Activated CD8-positive, alpha-beta T cell treated with anti-CD3 and anti-CD28 coated beads, Interleukin-2, amount 10 ng/mL, durations not matched to agents 7 days and 5 days (primary cell): ENCODE data around the gene CIDEB. TPM values are rescaled to one million over a fixed set of nuclear protein-coding genes. Genes with fewer than 3 reads are reported as not detected.

Experiments
- ATAC-seq: fragments of 150-1000 bp; cut with Tn5 transposase; one replicate; pipeline ENCODE4 v1.10.0; 2021; ENCODE audit warnings: moderate library complexity
- CTCF ChIA-PET: fragments of 350-600 bp; sonication (Branson Sonifier 250); formaldehyde crosslinking; loops from one replicate; lab custom pipeline; 2021; ENCODE audit warnings: antibody characterized with exemption; lab: Charles Lee
- POLR2A ChIA-PET: fragments of 350-600 bp; sonication (Branson Sonifier 250); formaldehyde crosslinking; loops from one replicate; lab custom pipeline; 2021; ENCODE audit warnings: antibody characterized with exemption; lab: Charles Lee
- DNase-seq: peaks from one replicate; pipeline ENCODE4 v3.0.0-alpha.2; 2020
- H3K27ac Mint-ChIP-seq: one replicate; pipeline ENCODE4 v1.8.0; 2021; ENCODE audit warnings: mild to moderate bottlenecking, mixed read lengths
- H3K27me3 Mint-ChIP-seq: one replicate; pipeline ENCODE4 v1.8.0; 2021; ENCODE audit warnings: low read depth, mixed read lengths
- H3K36me3 Mint-ChIP-seq: one replicate; pipeline ENCODE4 v1.8.0; 2021; ENCODE audit warnings: low read depth, mixed read lengths
- H3K4me1 Mint-ChIP-seq: one replicate; pipeline ENCODE4 v1.8.0; 2021; ENCODE audit warnings: low read depth, mixed read lengths
- H3K4me3 Mint-ChIP-seq: one replicate; pipeline ENCODE4 v1.8.0; 2021; ENCODE audit warnings: mild to moderate bottlenecking, mixed read lengths
- H3K9me3 Mint-ChIP-seq: one replicate; pipeline ENCODE4 v1.8.0; 2022; ENCODE audit warnings: mixed read lengths; ENCODE audit not compliant: insufficient read depth
- total RNA-seq, 2 experiments: library from RNA; stranded (reverse); gene quantifications; one replicate each; pipeline ENCODE4 v1.2.3, GENCODE V29; 2021

Gene CIDEB
- total RNA-seq, 2 experiments from 2014 or later: 47.2 to 48.2 TPM

DNA sequence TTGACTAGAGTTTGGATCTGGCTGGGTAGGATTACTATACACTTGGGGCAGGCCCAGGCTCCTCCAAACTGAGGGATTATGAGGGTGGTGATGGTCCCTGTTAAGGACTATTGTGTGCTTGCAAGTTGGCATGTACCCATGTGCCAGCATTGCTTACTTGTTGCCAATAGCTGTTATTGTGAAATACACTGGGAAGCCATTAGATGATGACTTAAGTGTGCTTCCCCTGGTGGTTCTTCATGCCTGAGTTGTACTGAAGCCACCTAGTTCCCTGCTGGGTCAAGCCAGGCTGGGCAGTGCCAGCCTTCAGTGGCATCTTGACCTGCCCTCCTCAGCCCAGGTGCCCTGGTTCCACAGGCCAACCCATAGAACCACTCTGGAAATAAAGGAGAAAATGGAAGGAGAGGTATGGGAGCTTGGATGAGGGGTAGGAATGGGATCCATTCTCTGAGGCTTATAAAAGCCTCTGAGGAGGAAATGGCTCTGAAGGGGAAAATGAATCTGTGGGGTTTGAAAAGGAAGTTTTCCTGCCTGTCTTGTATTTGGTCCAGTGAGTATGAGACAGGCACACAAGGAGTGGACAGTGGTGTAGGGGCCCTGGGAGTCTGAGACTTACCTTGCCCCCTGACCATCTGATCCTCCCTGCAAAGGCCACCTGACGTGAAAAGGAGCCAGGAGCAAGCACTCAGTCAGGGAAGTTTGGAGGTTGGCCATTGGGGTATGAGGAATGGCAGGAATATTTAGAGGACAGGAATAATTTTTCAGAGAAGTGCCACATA is 4.2 kb upstream of the CIDEB start:
- POLR2A ChIA-PET: interaction anchor here (0.6 to 4.4 kb wide), 9 partner anchors 9 to 231 kb away, joined by 3 to 23 read pairs (median 4); partner anchors contain the start of genes CBLN3, DHRS1, KHNYN and NOP9
- Mint-ChIP-seq H3K27ac (peak overlapping the region; percentile 94), H3K4me3 (peak overlapping the region; percentile 72), H3K9me3 (no peaks in the 10 kb centered on the region), H3K4me1 (peaks cover 85% of the 10 kb centered on the region), H3K36me3 (peaks cover 65% of the 10 kb centered on the region), H3K27me3 (no peaks in the 10 kb centered on the region)
- ATAC-seq (no peak), DNase-seq (no peak)
- CTCF ChIA-PET: interaction anchor here (0.9 to 26.4 kb wide), 10 partner anchors 10 to 175 kb away, joined by 3 to 801 read pairs (median 72); partner anchors contain the start of genes ADCY4, CBLN3, DHRS1 and GMPR2

DNA sequence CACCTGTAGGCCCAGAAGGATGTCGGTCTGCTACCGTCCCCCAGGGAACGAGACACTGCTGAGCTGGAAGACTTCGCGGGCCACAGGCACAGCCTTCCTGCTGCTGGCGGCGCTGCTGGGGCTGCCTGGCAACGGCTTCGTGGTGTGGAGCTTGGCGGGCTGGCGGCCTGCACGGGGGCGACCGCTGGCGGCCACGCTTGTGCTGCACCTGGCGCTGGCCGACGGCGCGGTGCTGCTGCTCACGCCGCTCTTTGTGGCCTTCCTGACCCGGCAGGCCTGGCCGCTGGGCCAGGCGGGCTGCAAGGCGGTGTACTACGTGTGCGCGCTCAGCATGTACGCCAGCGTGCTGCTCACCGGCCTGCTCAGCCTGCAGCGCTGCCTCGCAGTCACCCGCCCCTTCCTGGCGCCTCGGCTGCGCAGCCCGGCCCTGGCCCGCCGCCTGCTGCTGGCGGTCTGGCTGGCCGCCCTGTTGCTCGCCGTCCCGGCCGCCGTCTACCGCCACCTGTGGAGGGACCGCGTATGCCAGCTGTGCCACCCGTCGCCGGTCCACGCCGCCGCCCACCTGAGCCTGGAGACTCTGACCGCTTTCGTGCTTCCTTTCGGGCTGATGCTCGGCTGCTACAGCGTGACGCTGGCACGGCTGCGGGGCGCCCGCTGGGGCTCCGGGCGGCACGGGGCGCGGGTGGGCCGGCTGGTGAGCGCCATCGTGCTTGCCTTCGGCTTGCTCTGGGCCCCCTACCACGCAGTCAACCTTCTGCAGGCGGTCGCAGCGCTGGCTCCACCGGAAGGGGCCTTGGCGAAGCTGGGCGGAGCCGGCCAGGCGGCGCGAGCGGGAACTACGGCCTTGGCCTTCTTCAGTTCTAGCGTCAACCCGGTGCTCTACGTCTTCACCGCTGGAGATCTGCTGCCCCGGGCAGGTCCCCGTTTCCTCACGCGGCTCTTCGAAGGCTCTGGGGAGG is 3.1 kb upstream of the CIDEB start, which contains the start of gene LTB4R:
TSS of gene LTB4R (plus strand) at position 857 of the 959 bp plus-strand sequence. CDS start 4,150 bp downstream, outside the sequence.
- H3K9me3 Mint-ChIP-seq: no peaks in the 10 kb centered on the region
- peak within 1 kb of the TSS; percentile 72 for H3K4me3 Mint-ChIP-seq
- peak within 1 kb of the TSS; percentile 94 for H3K27ac Mint-ChIP-seq
- ATAC-seq (peak; percentile 89), DNase-seq (peak; percentile 77)
- H3K27me3 Mint-ChIP-seq: no peaks in the 10 kb centered on the region
- H3K4me1 Mint-ChIP-seq: peaks cover 84% of the 10 kb centered on the region
- ChIA-PET POLR2A (interaction anchor here (0.6 to 4.4 kb wide), 18 partner anchors 8 to 230 kb away, joined by 3 to 23 read pairs (median 4); partner anchors contain the start of genes CBLN3, CHMP4A, DHRS1 and IRF9), CTCF (interaction anchor here (0.8 to 26.4 kb wide), 14 partner anchors 11 to 174 kb away, joined by 3 to 801 read pairs (median 8); partner anchors contain the start of genes ADCY4, CBLN3, DHRS1 and GMPR2)
- peaks cover 75% of the 10 kb centered on the region for H3K36me3 Mint-ChIP-seq

GRCh38 chr14:24310265-24310645 is 2.5 kb upstream of the CIDEB start:
- H3K36me3 Mint-ChIP-seq: peaks cover 76% of the 10 kb centered on the region
- no peaks in the 10 kb centered on the region for H3K27me3 Mint-ChIP-seq
- ChIA-PET POLR2A (interaction anchor here (0.6 to 4.4 kb wide), 13 partner anchors 8 to 174 kb away, joined by 3 to 23 read pairs (median 4); partner anchors contain the start of genes CBLN3, CHMP4A, DHRS1 and IRF9), CTCF (interaction anchor here (0.8 to 26.4 kb wide), 14 partner anchors 11 to 149 kb away, joined by 3 to 801 read pairs (median 30); partner anchors contain the start of genes ADCY4, CBLN3, DHRS1 and GMPR2)
- ATAC-seq (no peak), DNase-seq (no peak)
- H3K27ac Mint-ChIP-seq: peak overlapping the region; percentile 94
- no peaks in the 10 kb centered on the region for H3K9me3 Mint-ChIP-seq
- H3K4me1 Mint-ChIP-seq: peaks cover 78% of the 10 kb centered on the region
- peak overlapping the region; percentile 72 for H3K4me3 Mint-ChIP-seq

DNA sequence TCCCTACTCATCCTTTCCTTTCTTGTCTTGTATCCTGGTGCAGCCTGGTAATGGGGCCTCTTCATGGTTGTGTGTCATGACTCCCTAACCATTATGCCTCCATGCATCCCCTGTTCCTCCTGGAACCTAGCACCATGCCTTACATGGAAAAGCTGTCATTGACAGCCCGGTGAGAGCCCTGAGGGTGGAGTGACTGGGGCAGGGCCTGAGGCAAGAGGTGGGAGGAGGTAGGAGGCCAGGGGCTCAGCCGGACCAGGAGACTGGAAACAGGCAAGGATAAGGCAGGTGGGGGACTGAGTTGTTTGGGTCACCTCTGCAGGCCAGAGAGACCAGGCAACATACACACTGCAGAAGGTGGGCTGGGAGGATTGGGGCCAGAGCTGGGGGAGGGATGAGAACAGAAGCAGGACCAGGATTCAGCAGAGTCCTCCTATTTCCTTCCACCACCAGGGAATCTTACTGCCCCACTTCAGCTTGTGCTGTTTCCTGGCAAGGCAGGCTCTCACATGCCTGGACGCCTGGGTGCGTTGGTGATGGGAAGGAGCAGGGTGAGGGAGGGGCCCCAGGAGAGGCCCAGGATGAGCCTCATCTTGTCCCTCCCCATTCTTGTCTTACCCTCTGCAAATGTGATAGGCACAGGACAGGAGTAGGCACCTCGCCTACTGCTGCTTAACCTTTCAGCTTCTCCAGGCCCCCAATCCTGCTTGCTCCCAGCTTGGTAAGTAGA is 1.9 kb upstream of the CIDEB start, which contains the start of gene LTB4R2:
TSS of gene LTB4R2 (plus strand) at position 603 of the 727 bp plus-strand sequence. CDS start 525 bp downstream, outside the sequence.
- Mint-ChIP-seq H3K36me3 (peaks cover 79% of the 10 kb centered on the region), H3K4me1 (peaks cover 73% of the 10 kb centered on the region), H3K9me3 (no peaks in the 10 kb centered on the region), H3K27ac (peak within 1 kb of the TSS; percentile 94), H3K4me3 (peak within 1 kb of the TSS; percentile 72), H3K27me3 (no peaks in the 10 kb centered on the region)
- ATAC-seq (no peak), DNase-seq (no peak)
- CTCF ChIA-PET: interaction anchor here (0.8 to 26.4 kb wide), 20 partner anchors 10 to 192 kb away, joined by 3 to 801 read pairs (median 12); partner anchors contain the start of genes ADCY4, CBLN3, DHRS1 and GMPR2
- POLR2A ChIA-PET: interaction anchor here (0.7 to 4.4 kb wide), 12 partner anchors 9 to 174 kb away, joined by 3 to 23 read pairs (median 4); partner anchors contain the start of genes CBLN3, CHMP4A, DHRS1 and IRF9

GRCh38 chr14:24308342-24309124 is 756 bp upstream of the CIDEB start:
- Mint-ChIP-seq H3K36me3 (peaks cover 78% of the 10 kb centered on the region), H3K4me1 (peaks cover 61% of the 10 kb centered on the region), H3K9me3 (no peaks in the 10 kb centered on the region), H3K27ac (peak overlapping the region; percentile 22), H3K27me3 (no peaks in the 10 kb centered on the region), H3K4me3 (no peak overlapping the region)
- ATAC-seq (no peak), DNase-seq (no peak)
- CTCF ChIA-PET: interaction anchor here (0.7 to 26.4 kb wide), 47 partner anchors 9 to 353 kb away, joined by 3 to 801 read pairs (median 5); partner anchors contain the start of genes ADCY4, CBLN3, CHMP4A and DCAF11
- POLR2A ChIA-PET: interaction anchor here (0.6 to 2.4 kb wide), 7 partner anchors 9 to 168 kb away, joined by 3 to 12 read pairs (median 5); partner anchors contain the start of genes CBLN3, CHMP4A, DHRS1 and KHNYN

DNA sequence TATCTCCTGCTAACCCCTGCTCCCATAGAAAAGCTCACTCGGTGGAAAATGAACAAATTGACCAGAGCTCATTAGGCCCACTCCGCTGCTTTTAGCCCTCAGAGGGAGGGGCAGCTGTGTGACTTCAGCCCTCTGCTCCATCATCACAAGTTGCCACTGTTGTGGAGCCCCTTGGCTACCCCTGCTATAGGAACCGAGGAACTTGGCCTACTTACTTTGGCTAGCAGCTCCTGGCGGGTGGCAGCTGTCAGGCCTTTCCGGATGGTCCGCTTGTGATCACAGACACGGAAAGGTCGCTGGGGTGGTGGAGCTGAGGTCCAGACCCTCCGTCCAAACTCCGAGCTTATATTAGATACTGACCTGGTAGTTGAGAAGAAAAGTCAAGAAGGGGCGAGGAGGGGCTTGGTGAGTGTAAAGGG is 612 bp downstream of the CIDEB start:
- H3K27ac Mint-ChIP-seq: peak overlapping the region; percentile 31
- ChIA-PET POLR2A (interaction anchor here (0.6 to 1.7 kb wide), 3 partner anchors 65 to 129 kb away, joined by 3 to 5 read pairs (median 3); partner anchors contain the start of genes CHMP4A and TINF2), CTCF (interaction anchor here (1.0 to 26.4 kb wide), 22 partner anchors 8 to 249 kb away, joined by 3 to 801 read pairs (median 16); partner anchors contain the start of genes ADCY4, CBLN3, CHMP4A and DCAF11)
- no peaks in the 10 kb centered on the region for H3K9me3 Mint-ChIP-seq
- peaks cover 81% of the 10 kb centered on the region for H3K36me3 Mint-ChIP-seq
- no peaks in the 10 kb centered on the region for H3K27me3 Mint-ChIP-seq
- H3K4me1 Mint-ChIP-seq: peaks cover 47% of the 10 kb centered on the region
- DNase-seq: no peak
- no peak for ATAC-seq
- no peak overlapping the region for H3K4me3 Mint-ChIP-seq

- Mint-ChIP-seq H3K4me1 (peaks cover 48% of the 10 kb centered on the region), H3K36me3 (peaks cover 79% of the 10 kb centered on the region)
Observed at GRCh38 chr14:24304019-24304387, 3.8 kb downstream of the CIDEB start.

DNA sequence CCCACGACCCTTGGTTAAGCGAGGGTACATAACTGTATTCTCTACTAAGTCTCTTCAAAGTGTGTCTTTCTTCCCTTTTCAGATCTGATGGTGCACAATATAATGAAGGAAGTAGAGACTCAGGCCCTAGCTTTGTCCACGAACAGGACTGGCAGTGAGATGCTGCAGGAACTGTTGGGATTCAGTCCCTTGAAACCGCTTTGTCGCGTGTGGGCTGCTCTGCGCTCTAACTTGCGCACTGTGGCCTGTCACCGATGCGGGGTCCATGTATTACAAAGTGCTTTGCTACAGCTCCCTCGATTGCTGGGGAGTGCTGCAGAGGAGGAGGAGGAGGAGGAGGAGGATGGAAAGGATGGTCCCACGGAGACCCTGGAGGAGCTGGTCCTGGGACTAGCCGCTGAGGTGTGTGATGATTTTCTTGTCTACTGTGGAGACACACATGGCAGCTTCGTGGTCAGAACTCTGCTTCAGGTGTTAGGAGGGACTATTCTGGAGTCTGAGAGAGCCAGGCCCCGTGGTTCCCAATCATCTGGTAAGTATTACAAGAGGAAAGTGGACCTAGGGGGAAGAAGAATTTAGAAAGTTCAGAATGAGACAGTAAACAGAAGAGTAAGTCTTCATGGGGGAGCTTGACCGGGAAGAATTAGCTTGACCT is 7.3 kb downstream of the CIDEB start:
- Mint-ChIP-seq H3K9me3 (no peaks in the 10 kb centered on the region), H3K27ac (peak overlapping the region; percentile 91), H3K4me1 (peaks cover 53% of the 10 kb centered on the region), H3K4me3 (peak overlapping the region; percentile 91), H3K27me3 (no peaks in the 10 kb centered on the region), H3K36me3 (peaks cover 57% of the 10 kb centered on the region)
- ChIA-PET CTCF (interaction anchor here (1.0 to 26.4 kb wide), 12 partner anchors 9 to 210 kb away, joined by 3 to 801 read pairs (median 10); partner anchors contain the start of genes CHMP4A, CIDEB, GMPR2 and KHNYN), POLR2A (interaction anchor here (0.7 to 7.0 kb wide), 16 partner anchors 8 to 185 kb away, joined by 3 to 73 read pairs (median 5); partner anchors contain the start of genes CHMP4A, CIDEB, GMPR2 and LTB4R)
- ATAC-seq (no peak), DNase-seq (no peak)

More at GRCh38 chr14:24304019-24304387, 3.8 kb downstream of the CIDEB start:
- CTCF ChIA-PET: interaction anchor here (0.9 to 26.4 kb wide), 4 partner anchors 29 to 127 kb away, joined by 3 to 801 read pairs (median 17); partner anchors contain the start of genes GMPR2, NEDD8 and TINF2
- ATAC-seq: no peak
- Mint-ChIP-seq H3K4me3 (no peak overlapping the region), H3K27ac (no peak overlapping the region), H3K27me3 (no peaks in the 10 kb centered on the region), H3K9me3 (no peaks in the 10 kb centered on the region)
- POLR2A ChIA-PET: interaction anchor here (1.4 kb wide), 1 partner anchor 33 kb away, joined by 3 read pairs; no protein-coding TSS in a partner anchor
- no peak for DNase-seq
